Ovary (tissue), 9 donors: Measurements from ENCODE around the gene MRPS18B. TPM values are rescaled to one million over a fixed set of nuclear protein-coding genes. Genes with fewer than 3 reads are reported as not detected.

ENCODE experiments used
- DNase-seq, 5 donors: peaks; one replicate each; pipeline ENCODE4 v3.0.0-alpha.2; 2019 to 2020
- H3K27ac ChIP-seq, 2 donors: fragments of 200-600 bp; one replicate each; pipeline versions ENCODE4 v1.5.1 to v1.8.0; 2019 to 2022
- H3K27me3 ChIP-seq: fragments of 200-600 bp; one replicate; pipeline ENCODE4 v1.8.0; 2022
- H3K36me3 ChIP-seq: fragments of 200-600 bp; sonication (generic); one replicate; pipeline ENCODE4 v1.5.1; 2019
- H3K4me1 ChIP-seq: one replicate; pipeline ENCODE4 v1.8.1; 2013; ENCODE audit warnings: mild to moderate bottlenecking, moderate library complexity; ENCODE audit not compliant: insufficient read depth
- H3K4me3 ChIP-seq: fragments of 200-600 bp; sonication (generic); one replicate; pipeline ENCODE4 v1.5.1; 2017
- H3K9me3 ChIP-seq, 2 donors: fragments of 200-600 bp in 1 of 2; sonication (generic) in 1 of 2; one replicate each; pipeline versions ENCODE4 v1.5.1 to v1.8.1; 2013 to 2019; ENCODE audit warnings: mild to moderate bottlenecking in 1 of 2, moderate library complexity in 1 of 2
- CTCF ChIP-seq, 3 donors: fragments of 450-650 bp in 2 of 3; fragments of 200-600 bp in 1 of 3; IDR thresholded peaks; one replicate each; pipeline versions ENCODE4 v1.5.1 to v1.8.0; 2016 to 2022; ENCODE audit warnings: antibody characterized with exemption in 3 of 3, mild to moderate bottlenecking in 1 of 3
- EP300 ChIP-seq: sonication (generic); formaldehyde crosslinking; IDR thresholded peaks from one replicate; pipeline ENCODE4 v1.6.1; 2017; ENCODE audit warnings: antibody characterized with exemption
- POLR2A ChIP-seq: fragments of 450-650 bp; IDR thresholded peaks from one replicate; pipeline ENCODE4 v1.6.1; 2017; ENCODE audit warnings: antibody characterized with exemption, mild to moderate bottlenecking, moderate library complexity
- WGBS, 3 donors: extraction: QIAGEN DNeasy Blood & Tissue Kit in 1 of 3; methylation state at CpG; one replicate each; pipeline versions ENCODE4 v1.1.5 to v1.1.7; 2013 to 2017; 5-methylcytosine and 5-hydroxymethylcytosine counted together
- intact Hi-C, 4 donors: fragments of 100-400 bp; cut with DNase I; formaldehyde crosslinking; loops; one replicate each; pipeline versions ENCODE4 v1.11.0 to v1.15.1; 2022 to 2023
- polyA plus RNA-seq, 2 donors: library from polyadenylated mRNA; stranded (reverse); fragments of 200-250 nt in 1 of 2; fragments of 350-450 nt in 1 of 2; fragmentation: Illumina TruSeq in 1 of 2; extraction: RNeasy Lipid Tissue Mini Kit (QIAGEN cat#74804) in 1 of 2; gene quantifications; one replicate each; pipeline ENCODE4 v1.2.3, GENCODE V29; 2013 to 2014
- total RNA-seq, 7 donors: library from RNA; depleted of rRNA in 2 of 7; stranded (reverse); fragments of >200 nt in 2 of 7; fragmentation: NEBNext Ultra II Directional in 3 of 7; extraction: Animal tissue kit (Norgen Biotek cat#: 25700) in 3 of 7; gene quantifications; one replicate each; pipeline versions ENCODE4 v1.1.0 to v1.2.4, GENCODE V29; 2016 to 2023
- donor health status: DM: no; HTN: no; CAD: no; lungs with moderate emphysema.
- donor health status: DM: no; HTN: no; CAD: no.
- donor health status: Bipolar disorder and iron deficiency.
- donor health status: DM: yes; HTN: yes; CAD: no.
- donor health status: DM: no; HTN: no; CAD: no.
- donor health status: DM: yes; HTN: yes; CAD: no.

MRPS18B gene
- total and polyA plus RNA-seq, 9 donors: 40.7 to 69.0 (median 55.0) TPM

GRCh38 chr6:30645989-30646388, 28.3 kb downstream of the MRPS18B start:
- H3K4me1 ChIP-seq: no peaks in the 10 kb centered on the region
- intact Hi-C loops: no loop called here
- no peaks in the 10 kb centered on the region for H3K9me3 ChIP-seq
- H3K4me3 ChIP-seq: no peak overlapping the region
- no peak for DNase-seq
- TF ChIP-seq CTCF (IDR thresholded peaks at IDR 0.05) (no peak), POLR2A (no peak), EP300 (no peak)
- H3K27ac ChIP-seq: no peak overlapping the region
- WGBS, 3 donors: 42 to 70% (median 58%) methylated on average over 1 of the region's 1 CpG
- no peaks in the 10 kb centered on the region for H3K36me3 ChIP-seq
- H3K27me3 ChIP-seq: no peaks in the 10 kb centered on the region

DNA sequence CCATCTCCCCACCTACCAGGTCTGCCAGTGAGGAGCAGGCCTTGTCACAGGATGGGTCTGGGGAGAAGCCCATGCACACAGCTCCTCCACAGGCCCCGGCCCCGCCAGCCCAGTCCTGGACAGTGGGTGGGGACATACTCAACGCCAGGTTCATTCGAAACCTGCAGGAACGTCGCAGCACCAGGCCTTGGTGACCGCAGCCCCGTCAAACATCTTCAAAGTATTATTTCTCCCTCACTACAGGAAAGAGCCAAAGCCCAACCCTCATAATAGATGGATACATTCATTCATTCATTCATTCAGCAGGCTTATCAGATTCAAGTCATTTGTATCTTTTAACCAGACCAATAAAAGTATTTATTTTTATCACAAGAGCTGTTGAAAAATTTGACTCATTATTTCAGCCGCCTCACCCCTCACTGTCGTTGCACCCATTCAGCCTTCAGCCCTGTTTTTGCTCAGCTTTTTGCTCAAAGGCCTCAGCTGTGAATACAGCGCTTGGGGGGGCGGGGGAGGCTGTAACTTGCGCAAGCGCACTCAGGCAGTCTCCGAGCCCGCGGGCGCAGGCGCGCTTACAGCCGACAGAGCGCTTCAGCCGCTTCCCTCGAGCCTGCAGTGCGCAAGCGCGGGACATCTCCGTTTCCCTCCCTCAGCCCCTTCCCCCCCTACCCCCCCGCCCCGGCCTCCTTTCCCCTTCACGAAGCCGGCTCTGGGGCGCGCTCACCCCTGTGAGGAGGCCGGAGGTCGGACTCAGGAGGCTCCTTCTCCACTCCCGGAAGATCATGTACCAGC, 29.0 kb downstream of the MRPS18B start, which contains the start of gene C6orf136:
C6orf136 (plus strand) TSS at position 684 of the 792 bp plus-strand sequence; CDS start at position 783, 99 bp downstream.
- peak within 1 kb of the TSS; percentile 36 to 81 for H3K27ac ChIP-seq
- no peaks in the 10 kb centered on the region for H3K36me3 ChIP-seq
- TF ChIP-seq POLR2A (no peak), CTCF (IDR thresholded peaks at IDR 0.05) (no peak), EP300 (no peak)
- intact Hi-C loops: no loop called here
- H3K9me3 ChIP-seq: no peaks in the 10 kb centered on the region
- H3K4me3 ChIP-seq: peak within 1 kb of the TSS; percentile 82
- H3K4me1 ChIP-seq: no peaks in the 10 kb centered on the region
- H3K27me3 ChIP-seq: no peaks in the 10 kb centered on the region
- peak; percentile 93 to 96 (median 93) for DNase-seq
- WGBS, 3 donors: 11 to 14% (median 11%) methylated on average over 33 to 37 of the region's 37 CpGs

GRCh38 chr6:30647242-30648116, 29.8 kb downstream of the MRPS18B start:
- H3K4me3 ChIP-seq: peak overlapping the region; percentile 82
- no peaks in the 10 kb centered on the region for H3K9me3 ChIP-seq
- TF ChIP-seq CTCF (IDR thresholded peaks at IDR 0.05) (no peak), POLR2A (no peak), EP300 (no peak)
- H3K4me1 ChIP-seq: no peaks in the 10 kb centered on the region
- 0 to 1% (median 0%) methylated on average over 34 to 78 of the region's 78 CpGs for WGBS, 3 donors
- H3K36me3 ChIP-seq: no peaks in the 10 kb centered on the region
- no peaks in the 10 kb centered on the region for H3K27me3 ChIP-seq
- peak; percentile 61 to 80 (median 71) for DNase-seq
- H3K27ac ChIP-seq: peak overlapping the region; percentile 36 to 81
- intact Hi-C loops: no loop called here

- Histone ChIP-seq H3K4me3 (no peak overlapping the region), H3K36me3 (no peaks in the 10 kb centered on the region), H3K27ac (no peak overlapping the region), H3K4me1 (no peaks in the 10 kb centered on the region), H3K9me3 (no peaks in the 10 kb centered on the region), H3K27me3 (no peaks in the 10 kb centered on the region)
- intact Hi-C loops: loop anchor here in 1 of 4 donors (10.0 kb wide), 1 partner anchor 156 kb away; no protein-coding TSS in a partner anchor
- TF ChIP-seq EP300 (no peak), CTCF (IDR thresholded peaks at IDR 0.05) (no peak), POLR2A (no peak)
- 85 to 88% (median 86%) methylated on average over 12 of the region's 12 CpGs for WGBS, 3 donors
- DNase-seq: no peak
Observed at GRCh38 chr6:30651143-30651542, 33.5 kb downstream of the MRPS18B start.
